AG04450 (cell line): ENCODE results near the gene ZSWIM6. TPM values are rescaled to one million over a fixed set of nuclear protein-coding genes. Genes with fewer than 3 reads are reported as not detected.

Experiments
- CTCF ChIA-PET: fragments of 300-600, 350-600 bp; formaldehyde crosslinking; extraction: SDS; loops from one replicate; lab custom pipeline; 2022; ENCODE audit warnings: antibody characterized with exemption, inconsistent platforms; lab: Charles Lee
- POLR2A ChIA-PET: fragments of 350-600 bp; formaldehyde crosslinking; extraction: SDS; loops from one replicate; lab custom pipeline; 2021; ENCODE audit warnings: antibody characterized with exemption, inconsistent platforms; lab: Yijun Ruan, JAX
- DNase-seq: peaks from one replicate; pipeline ENCODE4 v3.0.0-alpha.2; 2011; ENCODE audit warnings: low read depth, low spot score
- H3K27ac ChIP-seq: one replicate; pipeline ENCODE4 v1.5.1; 2012; ENCODE audit warnings: low read depth, low read length, control low read depth
- H3K27me3 ChIP-seq: one replicate; pipeline ENCODE4 v1.6.0; 2012; ENCODE audit warnings: low read length; ENCODE audit not compliant: control insufficient read depth, insufficient read depth
- H3K4me3 ChIP-seq: 2 replicates; pipeline ENCODE4 v1.5.1; 2011; ENCODE audit warnings: mild to moderate bottlenecking, low read depth, low read length, control low read depth
- H3K9me3 ChIP-seq: 2 replicates; pipeline ENCODE4 v1.5.1; 2012; ENCODE audit warnings: low read length; ENCODE audit not compliant: control insufficient read depth, insufficient read depth
- polyA plus RNA-seq: library from polyadenylated mRNA; depleted of rRNA; stranded (reverse); fragments of >200 nt; gene quantifications from 2 replicates; pipeline ENCODE4 v1.2.3, GENCODE V29; 2011
- TF ChIP-seq, protein P1 (sequence below): IDR thresholded peaks from 2 replicates; pipeline ENCODE4 v1.5.1; 2011; ENCODE audit warnings: low read depth, low read length, control low read depth, inconsistent platforms

The ZSWIM6 gene
- polyA plus RNA-seq, 1 experiment, result 18.9 TPM

DNA sequence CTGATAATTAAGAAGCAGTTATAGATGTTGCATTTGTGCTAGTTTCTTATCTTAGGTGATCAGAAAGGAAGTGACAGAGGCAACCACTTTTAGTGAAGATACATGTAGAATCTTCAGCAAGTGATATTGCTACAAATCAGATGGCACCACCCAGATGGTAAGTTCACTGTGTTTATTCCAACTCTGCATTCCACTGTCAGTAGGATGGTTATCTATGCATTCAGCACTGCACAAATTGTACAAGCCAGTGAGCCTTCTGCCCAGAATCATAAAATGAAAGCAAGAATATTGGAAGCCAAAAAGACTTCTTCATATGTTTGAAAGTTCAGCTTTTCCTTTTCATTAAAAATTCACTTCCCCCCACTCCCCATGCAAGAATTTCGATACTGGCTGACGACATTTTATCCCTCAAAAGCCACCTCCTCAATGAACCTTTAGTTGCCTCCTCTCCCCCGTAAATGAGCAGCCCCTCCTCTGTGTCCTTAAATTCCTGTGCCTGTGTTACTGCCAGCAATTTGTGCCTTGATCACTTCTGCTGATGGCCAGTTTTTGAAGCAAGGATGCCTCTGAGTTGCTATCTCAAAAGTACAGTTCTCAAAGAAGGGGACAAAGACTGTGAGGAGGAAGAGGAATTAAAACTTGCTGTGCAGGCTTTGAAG, 91.6 kb downstream of the ZSWIM6 start:
- Histone ChIP-seq H3K27me3 (no peaks in the 10 kb centered on the region), H3K27ac (no peak overlapping the region), H3K9me3 (peaks cover 2% of the 10 kb centered on the region; the same call in 1 of the 2 replicates), H3K4me3 (peak overlapping the region; percentile 35)
- ChIA-PET POLR2A (no interaction called here), CTCF (no interaction called here)
- TF ChIP-seq, protein P1, sequence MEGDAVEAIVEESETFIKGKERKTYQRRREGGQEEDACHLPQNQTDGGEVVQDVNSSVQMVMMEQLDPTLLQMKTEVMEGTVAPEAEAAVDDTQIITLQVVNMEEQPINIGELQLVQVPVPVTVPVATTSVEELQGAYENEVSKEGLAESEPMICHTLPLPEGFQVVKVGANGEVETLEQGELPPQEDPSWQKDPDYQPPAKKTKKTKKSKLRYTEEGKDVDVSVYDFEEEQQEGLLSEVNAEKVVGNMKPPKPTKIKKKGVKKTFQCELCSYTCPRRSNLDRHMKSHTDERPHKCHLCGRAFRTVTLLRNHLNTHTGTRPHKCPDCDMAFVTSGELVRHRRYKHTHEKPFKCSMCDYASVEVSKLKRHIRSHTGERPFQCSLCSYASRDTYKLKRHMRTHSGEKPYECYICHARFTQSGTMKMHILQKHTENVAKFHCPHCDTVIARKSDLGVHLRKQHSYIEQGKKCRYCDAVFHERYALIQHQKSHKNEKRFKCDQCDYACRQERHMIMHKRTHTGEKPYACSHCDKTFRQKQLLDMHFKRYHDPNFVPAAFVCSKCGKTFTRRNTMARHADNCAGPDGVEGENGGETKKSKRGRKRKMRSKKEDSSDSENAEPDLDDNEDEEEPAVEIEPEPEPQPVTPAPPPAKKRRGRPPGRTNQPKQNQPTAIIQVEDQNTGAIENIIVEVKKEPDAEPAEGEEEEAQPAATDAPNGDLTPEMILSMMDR, result no peak
- DNase-seq, result no peak

DNA sequence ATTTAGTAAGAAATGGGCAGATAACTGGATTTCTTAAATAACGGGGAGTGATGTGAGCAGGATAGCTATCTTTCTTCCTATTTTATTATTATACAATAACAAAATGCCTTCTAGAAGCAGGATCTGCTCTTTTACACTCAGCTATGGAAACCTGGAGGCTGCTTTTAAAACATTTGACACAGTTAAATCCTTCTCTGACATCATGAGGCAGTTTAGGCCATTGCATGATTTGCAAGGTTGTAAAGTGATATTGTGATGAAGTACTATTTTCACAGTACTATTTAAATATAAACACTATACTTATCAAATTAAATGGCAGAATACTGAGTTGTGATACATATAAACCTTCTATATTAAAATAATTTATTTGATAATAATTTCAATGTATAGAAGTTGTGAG, 93.9 kb downstream of the ZSWIM6 start:
- CTCF ChIA-PET, result no interaction called here
- TF ChIP-seq, protein P1, result no peak
- DNase-seq, result no peak
- peaks cover 1% of the 10 kb centered on the region; the same call in 1 of the 2 replicates for H3K9me3 ChIP-seq
- no peak overlapping the region for H3K27ac ChIP-seq
- no peaks in the 10 kb centered on the region for H3K27me3 ChIP-seq
- POLR2A ChIA-PET, result no interaction called here
- H3K4me3 ChIP-seq, result no peak overlapping the region

- H3K4me3 ChIP-seq, result no peak overlapping the region
- POLR2A ChIA-PET, result no interaction called here
- DNase-seq, result no peak
- H3K9me3 ChIP-seq, result no peaks in the 10 kb centered on the region
- CTCF ChIA-PET, result no interaction called here
- no peaks in the 10 kb centered on the region for H3K27me3 ChIP-seq
- TF ChIP-seq, protein P1, result no peak
- no peak overlapping the region for H3K27ac ChIP-seq
Measured at GRCh38 chr5:61429906-61430305, 97.8 kb downstream of the ZSWIM6 start.

GRCh38 chr5:61431923-61432620, 100.0 kb downstream of the ZSWIM6 start:
- TF ChIP-seq, protein P1, result no peak
- Histone ChIP-seq H3K27me3 (no peaks in the 10 kb centered on the region), H3K27ac (no peak overlapping the region), H3K4me3 (no peak overlapping the region), H3K9me3 (no peaks in the 10 kb centered on the region)
- POLR2A ChIA-PET, result interaction anchor here (1.1 kb wide), 1 partner anchor 23 kb away, joined by 3 read pairs; no protein-coding TSS in a partner anchor
- DNase-seq, result no peak
- CTCF ChIA-PET, result interaction anchor here (0.6 to 1.2 kb wide), 2 partner anchors 8 to 226 kb away, joined by 3 read pairs; no protein-coding TSS in a partner anchor

DNA sequence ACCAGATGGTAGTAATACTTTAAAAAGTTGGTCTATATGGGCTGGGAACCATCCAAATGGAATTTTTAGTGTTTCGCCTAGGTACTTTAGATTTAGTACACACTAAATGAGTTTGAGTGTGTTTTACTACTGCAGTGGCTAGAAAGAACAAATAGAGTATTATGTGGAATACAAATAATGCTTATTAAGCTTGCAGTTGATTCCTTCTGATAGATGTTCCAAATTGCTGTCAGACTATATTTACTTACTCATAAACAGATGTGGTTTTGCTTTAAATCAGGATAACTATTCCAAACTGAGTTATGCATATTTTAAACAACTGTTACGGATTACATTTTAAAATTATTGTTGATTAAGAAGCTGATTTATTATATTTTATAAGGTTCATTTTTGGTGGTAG, 103.3 kb downstream of the ZSWIM6 start:
- CTCF ChIA-PET, result interaction anchor here (1.3 kb wide), 1 partner anchor 380 kb away, joined by 4 read pairs; no protein-coding TSS in a partner anchor
- no peaks in the 10 kb centered on the region for H3K27me3 ChIP-seq
- no peaks in the 10 kb centered on the region for H3K9me3 ChIP-seq
- TF ChIP-seq, protein P1, result no peak
- H3K4me3 ChIP-seq, result no peak overlapping the region
- H3K27ac ChIP-seq, result no peak overlapping the region
- no peak for DNase-seq
- POLR2A ChIA-PET, result interaction anchor here (1.1 kb wide), 1 partner anchor 104 kb away, joined by 3 read pairs; no protein-coding TSS in a partner anchor
